Transverse colon (tissue), 4 donors: ENCODE results near the gene MOCS1.

Source experiments
- CTCF ChIP-seq, 5 experiments: fragments of 200-600 bp in 3 of 5; fragments of 450-650 bp in 2 of 5; sonication (generic) in 3 of 5; IDR thresholded peaks; 1 replicate in 2 of 5; 2 replicates in 3 of 5; pipeline ENCODE4 v1.5.1; 2016 to 2017; ENCODE audit warnings: antibody characterized with exemption in 5 of 5, inconsistent platforms in 3 of 5, mild to moderate bottlenecking in 2 of 5, moderate library complexity in 1 of 5
- EP300 ChIP-seq: sonication (generic); formaldehyde crosslinking; IDR thresholded peaks from one replicate; pipeline ENCODE4 v1.6.1; 2017; ENCODE audit warnings: antibody characterized with exemption, low read depth
- POLR2A ChIP-seq: fragments of 450-650 bp; IDR thresholded peaks from one replicate; pipeline ENCODE4 v1.6.1; 2016; ENCODE audit warnings: antibody characterized with exemption, mild to moderate bottlenecking, moderate library complexity
- POLR2AphosphoS5 ChIP-seq, 3 donors: sonication (generic); formaldehyde crosslinking; IDR thresholded peaks; one replicate each; pipeline ENCODE4 v1.6.1; 2016; ENCODE audit warnings: antibody characterized with exemption in 3 of 3

DNA sequence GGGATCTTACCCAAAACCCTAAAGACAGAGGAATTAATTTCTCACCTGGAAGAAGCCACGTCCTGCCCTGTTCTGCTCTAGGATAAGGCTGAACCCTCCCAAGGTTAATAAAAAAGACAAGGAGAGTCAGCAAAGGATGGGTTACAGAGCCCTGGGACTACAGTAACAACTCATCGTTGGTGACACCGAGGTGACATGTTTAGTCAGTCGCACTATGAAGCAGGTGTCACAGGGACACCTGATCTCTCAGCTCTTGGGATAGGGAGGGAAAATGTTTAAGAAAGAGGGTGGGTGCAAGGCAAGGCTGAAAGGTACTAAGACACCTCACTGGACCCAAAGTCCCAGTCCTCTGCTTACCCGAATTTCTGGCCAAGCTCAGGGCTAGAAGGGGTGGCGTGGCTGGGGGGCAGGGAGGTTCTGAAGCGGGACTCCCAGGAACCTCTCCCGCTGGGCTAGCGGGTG lies 562 bp downstream of the MOCS1 start:
- TF ChIP-seq CTCF (IDR thresholded peaks at IDR 0.05) = no peak
- TF ChIP-seq POLR2AphosphoS5 (IDR thresholded peaks at IDR 0.05) = no peak
- no peak for TF ChIP-seq EP300
- no peak for TF ChIP-seq POLR2A
